22Rv1 (cell line): ENCODE results near the gene NLRP6.

ENCODE experiments used
- H3K27ac ChIP-seq: fragments of 450-650 bp; 2 replicates; pipeline ENCODE4 v1.5.1; 2017
- ZFX ChIP-seq: fragments of 450-650 bp; IDR thresholded peaks from 2 replicates; pipeline ENCODE4 v1.6.1; 2017; ENCODE audit warnings: antibody characterized with exemption, borderline replicate concordance
- TF ChIP-seq, protein P1 (sequence below): fragments of 450-650 bp; IDR thresholded peaks from 2 replicates; pipeline ENCODE4 v1.5.1; 2017; ENCODE audit warnings: mild to moderate bottlenecking

NLRP6 gene

DNA sequence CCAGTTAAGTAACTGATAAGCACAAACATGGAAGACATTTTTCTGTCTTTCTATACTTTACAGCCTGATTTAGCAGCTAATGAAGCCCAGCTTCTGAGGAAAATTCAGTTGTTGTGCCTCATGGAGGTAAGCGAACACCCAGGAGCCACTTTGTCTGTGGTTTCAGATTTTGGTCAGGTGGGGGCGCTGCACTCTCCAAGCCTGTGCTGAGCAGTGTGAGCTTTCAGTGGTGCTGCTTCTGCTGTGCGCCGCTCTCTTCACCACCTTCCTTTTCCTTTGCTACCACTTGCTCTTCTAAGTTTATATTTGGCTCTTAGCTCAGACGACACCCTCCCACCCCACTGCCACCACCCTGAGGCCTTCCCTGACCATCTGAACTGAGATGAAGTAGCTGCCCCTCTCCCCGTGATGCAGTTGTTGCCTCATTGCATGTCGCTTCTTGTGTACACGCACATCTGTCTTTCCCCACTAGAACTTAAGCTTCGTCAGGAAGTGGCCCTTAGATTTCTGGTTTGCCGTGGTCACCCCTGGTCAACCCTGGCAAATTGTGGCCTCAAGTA, 27.4 kb upstream of the NLRP6 start:
- TF ChIP-seq, protein P1, sequence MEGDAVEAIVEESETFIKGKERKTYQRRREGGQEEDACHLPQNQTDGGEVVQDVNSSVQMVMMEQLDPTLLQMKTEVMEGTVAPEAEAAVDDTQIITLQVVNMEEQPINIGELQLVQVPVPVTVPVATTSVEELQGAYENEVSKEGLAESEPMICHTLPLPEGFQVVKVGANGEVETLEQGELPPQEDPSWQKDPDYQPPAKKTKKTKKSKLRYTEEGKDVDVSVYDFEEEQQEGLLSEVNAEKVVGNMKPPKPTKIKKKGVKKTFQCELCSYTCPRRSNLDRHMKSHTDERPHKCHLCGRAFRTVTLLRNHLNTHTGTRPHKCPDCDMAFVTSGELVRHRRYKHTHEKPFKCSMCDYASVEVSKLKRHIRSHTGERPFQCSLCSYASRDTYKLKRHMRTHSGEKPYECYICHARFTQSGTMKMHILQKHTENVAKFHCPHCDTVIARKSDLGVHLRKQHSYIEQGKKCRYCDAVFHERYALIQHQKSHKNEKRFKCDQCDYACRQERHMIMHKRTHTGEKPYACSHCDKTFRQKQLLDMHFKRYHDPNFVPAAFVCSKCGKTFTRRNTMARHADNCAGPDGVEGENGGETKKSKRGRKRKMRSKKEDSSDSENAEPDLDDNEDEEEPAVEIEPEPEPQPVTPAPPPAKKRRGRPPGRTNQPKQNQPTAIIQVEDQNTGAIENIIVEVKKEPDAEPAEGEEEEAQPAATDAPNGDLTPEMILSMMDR = peak; percentile 82
- no peak for TF ChIP-seq ZFX

DNA sequence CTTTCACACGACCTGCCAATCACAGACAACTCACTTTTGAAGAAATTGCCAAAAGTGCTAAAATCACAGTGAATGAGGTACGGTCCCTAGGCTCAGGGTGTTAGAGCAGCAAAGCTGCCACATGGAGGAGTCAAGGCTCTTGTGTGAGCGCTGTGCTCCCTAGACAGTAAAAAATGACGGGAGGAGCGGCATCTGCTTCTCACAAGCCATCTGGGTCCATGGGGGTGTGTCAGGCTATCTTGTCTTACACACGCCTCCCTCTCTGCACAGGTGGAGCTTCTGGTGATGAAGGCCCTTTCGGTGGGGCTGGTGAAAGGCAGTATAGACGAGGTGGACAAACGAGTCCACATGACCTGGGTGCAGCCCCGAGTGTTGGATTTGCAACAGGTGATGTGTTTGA, 26.7 kb upstream of the NLRP6 start:
- TF ChIP-seq, protein P1 = no peak
- no peak for TF ChIP-seq ZFX
- no peak overlapping the region for H3K27ac ChIP-seq

More for the DNA sequence above, 27.4 kb upstream of the NLRP6 start:
- no peak overlapping the region for H3K27ac ChIP-seq

DNA sequence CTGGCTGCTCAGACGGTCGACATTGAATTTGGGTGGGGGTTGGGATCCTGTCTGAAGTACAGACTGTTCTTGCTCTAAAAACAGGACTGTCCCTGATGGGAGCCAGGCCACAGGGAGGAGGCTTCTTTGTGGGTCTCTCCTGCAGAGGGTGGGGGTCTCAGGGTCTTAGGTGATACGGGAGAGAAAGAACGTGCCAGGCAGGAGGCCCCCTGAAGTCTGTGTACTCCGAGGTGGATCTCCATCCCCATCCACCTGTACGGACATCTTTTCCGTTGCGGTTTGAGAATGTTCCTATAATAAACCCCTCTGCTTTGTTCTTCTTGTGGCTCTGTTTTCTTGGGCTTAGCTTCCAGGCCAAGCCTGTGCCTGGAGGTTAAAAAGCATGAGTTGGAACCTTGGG, 25.5 kb upstream of the NLRP6 start:
- H3K27ac ChIP-seq = no peak overlapping the region
- TF ChIP-seq ZFX = no peak
- TF ChIP-seq, protein P1 = no peak

DNA sequence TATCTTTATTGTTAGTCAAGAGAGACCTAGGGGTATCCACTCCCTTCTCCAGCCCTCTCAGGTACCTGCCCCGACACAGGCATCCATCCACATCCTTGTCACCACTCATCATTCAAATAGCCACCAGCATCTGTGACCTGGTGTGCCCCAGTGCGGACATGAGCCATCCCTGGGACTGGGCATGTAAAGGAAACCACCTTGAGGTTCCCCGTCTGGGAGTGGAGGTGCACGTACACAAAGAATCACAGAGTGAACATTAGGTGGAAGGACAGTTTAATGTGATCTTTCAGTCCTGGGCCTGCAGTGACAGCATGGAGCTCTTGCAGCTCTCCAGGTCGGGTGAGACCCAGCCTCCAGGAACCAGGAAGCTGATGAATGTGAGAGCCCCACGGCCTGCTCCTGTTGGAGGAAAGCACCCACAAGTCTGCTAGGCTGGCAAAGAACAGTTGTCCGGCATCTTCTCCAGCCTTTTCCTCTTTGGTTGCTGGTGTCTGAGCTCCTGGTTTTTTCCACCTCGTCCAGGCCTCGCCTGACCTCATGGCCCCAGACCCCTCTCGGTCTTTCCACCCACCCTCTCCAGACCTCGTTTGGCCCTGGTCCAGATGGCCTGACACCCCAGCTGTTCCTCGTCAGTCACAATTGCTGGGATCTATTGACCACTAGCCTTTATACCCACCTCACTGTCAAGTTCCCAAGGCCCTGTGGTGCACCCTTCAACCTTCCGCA, 24.9 kb upstream of the NLRP6 start:
- no peak overlapping the region for H3K27ac ChIP-seq
- no peak for TF ChIP-seq ZFX
- TF ChIP-seq, protein P1 = no peak

DNA sequence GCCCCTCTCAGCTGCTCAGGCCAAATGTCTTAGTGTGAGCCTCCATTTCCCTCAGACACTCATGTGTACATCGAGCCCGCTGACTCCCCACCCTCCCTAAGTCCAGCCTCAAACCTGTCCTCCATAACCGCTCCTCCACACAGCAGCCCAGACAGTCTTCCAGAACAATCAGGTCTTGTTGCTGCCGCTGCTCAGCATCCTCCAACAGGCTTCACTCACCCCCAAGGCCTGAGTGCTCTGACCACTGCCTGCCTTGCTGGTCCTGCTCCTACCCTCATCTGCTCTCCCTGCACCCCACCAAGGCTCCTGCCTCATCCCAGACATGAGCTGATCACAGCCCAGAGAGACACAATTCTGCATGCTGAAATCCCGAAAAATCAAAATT, 24.3 kb upstream of the NLRP6 start:
- no peak overlapping the region for H3K27ac ChIP-seq
- TF ChIP-seq, protein P1 = no peak
- no peak for TF ChIP-seq ZFX

DNA sequence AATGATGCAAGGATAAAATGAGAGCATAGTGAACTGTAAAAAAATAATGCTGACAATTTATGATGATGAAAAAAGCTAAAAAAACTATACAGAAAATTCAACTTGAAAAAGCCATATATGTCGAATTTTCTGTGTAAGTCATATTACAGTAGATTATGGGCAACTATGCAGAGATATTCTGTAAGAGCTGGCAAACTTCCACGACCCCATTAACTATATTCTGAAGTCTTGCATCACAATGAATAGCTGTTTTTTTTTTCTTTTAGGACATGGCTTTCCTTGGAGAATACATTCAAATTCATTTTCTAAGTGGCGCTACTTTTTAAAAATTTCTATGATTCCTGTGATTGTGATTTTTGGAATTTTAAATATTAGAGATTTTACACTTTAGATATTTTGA, 23.0 kb upstream of the NLRP6 start:
- no peak overlapping the region for H3K27ac ChIP-seq
- no peak for TF ChIP-seq ZFX
- TF ChIP-seq, protein P1 = no peak

DNA sequence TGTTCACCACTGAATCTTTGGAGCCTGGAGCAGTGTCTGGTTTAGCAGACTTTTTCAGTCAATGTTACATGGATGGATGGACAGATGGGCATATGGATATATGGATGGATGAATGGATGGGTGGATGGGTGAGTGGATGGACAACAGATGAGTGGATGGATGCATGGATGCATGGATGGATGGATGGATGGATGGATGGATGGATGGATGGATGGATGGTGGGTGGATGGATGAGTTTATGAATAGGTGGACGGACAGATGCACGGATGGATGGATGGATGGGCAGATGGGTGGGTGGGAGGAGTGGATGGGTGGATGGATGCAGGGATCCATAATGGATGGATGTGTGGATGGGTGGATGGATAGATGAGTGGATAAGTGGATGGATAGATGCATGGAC, 22.4 kb upstream of the NLRP6 start:
- no peak overlapping the region for H3K27ac ChIP-seq
- TF ChIP-seq, protein P1 = no peak
- TF ChIP-seq ZFX = no peak
